ENCODE results near the gene ST3GAL4. TPM values are rescaled to one million over a fixed set of nuclear protein-coding genes. Genes with fewer than 3 reads are reported as not detected.
A peak's percentile ranks its signal among the peaks of the same experiment; 100 is the strongest.

ST3GAL4 gene
- total and polyA plus RNA-seq, 9 of the 15 experiments (the other 6 are each of a cell fraction or from before 2014, with no cell fraction given): 0.27 to 22.9 (median 10.5) TPM

- CTCF ChIA-PET (ENCODE audit: low intra/inter-chr PET ratio): interaction anchor here (0.7 to 1.8 kb wide), 3 partner anchors 40 to 1717 kb away, joined by 3 to 6 read pairs (median 5); no protein-coding TSS in a partner anchor
- H3K9ac ChIP-seq (ENCODE audit: insufficient read depth in 1 of 2, low read depth in 2 of 2, low read length in 2 of 2): peak overlapping the region in 1 of 2 experiments; percentile 18; a peak in 1 of 4 replicates
- H4K20me1 ChIP-seq (replicated peaks; ENCODE audit: control insufficient read depth, insufficient read depth, low read length): peaks cover 12% of the 10 kb centered on the region; the same call in 1 of the 2 replicates
- H2AFZ ChIP-seq (ENCODE audit: low read depth, low read length): 0 out of 2 replicates have a peak overlapping the region, but pooled peaks have one; percentile 19
- intact Hi-C loops (cut with micrococcal nuclease): loop anchor here (1.0 to 10.0 kb wide), 7 partner anchors 40 to 1716 kb away; no protein-coding TSS in a partner anchor
- H3K36me3 ChIP-seq (ENCODE audit: control insufficient read depth, insufficient read depth, low read length): no peaks in the 10 kb centered on the region
- H3K27me3 ChIP-seq (ENCODE audit: control insufficient read depth in 2 of 2, insufficient read depth in 2 of 2, low read length in 2 of 2): peaks cover 4 to 42% of the 10 kb centered on the region in 2 experiments; a peak in 3 of 5 replicates
- no TSS peak for BruUV-seq (replicated peaks)
- no peaks in the 10 kb centered on the region for H3K79me2 ChIP-seq (ENCODE audit: control insufficient read depth, insufficient read depth, low read length)
- POLR2A ChIA-PET: interaction anchor here (0.6 kb wide), 1 partner anchor 910 kb away, joined by 4 read pairs; no protein-coding TSS in a partner anchor
- H3K9me3 ChIP-seq (replicated peaks; ENCODE audit: control insufficient read depth, insufficient read depth, low read depth, low read length): no peaks in the 10 kb centered on the region
- H3K4me3 ChIP-seq: no peak overlapping the region
- H3K4me2 ChIP-seq (ENCODE audit: insufficient read depth, low read length): peak overlapping the region; percentile 23; the same call in 1 of the 2 replicates
- H3K4me1 ChIP-seq (replicated peaks in 1 of 2; ENCODE audit: control insufficient read depth in 2 of 2, insufficient read depth in 2 of 2, low read length in 2 of 2): peaks cover 0 to 4% of the 10 kb centered on the region in 2 experiments; a peak in 4 of 5 replicates
- DNase-seq (ENCODE audit: extremely low read depth in 1 of 4, low spot score in 3 of 4) (peak; percentile 87 to 96 (median 94)), FAIRE-seq (peak; percentile 73), ATAC-seq (peak; percentile 96)
- 7% methylated on average over 21 of the region's 21 CpGs for WGBS (ENCODE audit: insufficient coverage, low coverage, missing lambda C conversion rate)
- H3K27ac ChIP-seq (ENCODE audit: extremely low read depth, low read depth, low read length): no peak overlapping the region
- in situ Hi-C loops (cut with MboI): no loop called here
- H3K9me1 ChIP-seq (ENCODE audit: control insufficient read depth, insufficient read depth, low read length): no peaks in the 10 kb centered on the region
- TF ChIP-seq ZNF57 (CRISPR knock-in tag; IDR thresholded peaks at IDR 0.05) (no peak), ZNF444 (CRISPR knock-in tag; IDR thresholded peaks at IDR 0.05) (no peak), CGGBP1 (CRISPR knock-in tag; IDR thresholded peaks at IDR 0.05) (no peak), CHCHD3 (CRISPR knock-in tag; IDR thresholded peaks at IDR 0.05) (no peak), IFI16 (CRISPR knock-in tag; IDR thresholded peaks at IDR 0.05) (no peak), ZBED1 (IDR thresholded peaks at IDR 0.05) (no peak), ZNF561 (CRISPR knock-in tag; conservative IDR thresholded peaks at IDR 0.05) (no peak), EHMT2 (IDR thresholded peaks at IDR 0.05) (no peak), ZKSCAN8 (CRISPR knock-in tag; IDR thresholded peaks at IDR 0.05) (no peak), CEBPG (CRISPR knock-in tag; IDR thresholded peaks at IDR 0.05) (no peak), CEBPG (tag; conservative IDR thresholded peaks at IDR 0.05 in 1 of 2, IDR thresholded peaks at IDR 0.05 in 1 of 2) (no peak), RAD21 (CRISPR knock-in tag; conservative IDR thresholded peaks at IDR 0.05 in 1 of 2, IDR thresholded peaks at IDR 0.05 in 1 of 2) (peak; percentile 91 to 95), PATZ1 (CRISPR knock-in tag; IDR thresholded peaks at IDR 0.05; ENCODE audit: borderline replicate concordance) (no peak), TEAD1 (CRISPR knock-in tag; IDR thresholded peaks at IDR 0.05) (no peak), TFAP4 (CRISPR knock-in tag; IDR thresholded peaks at IDR 0.05; ENCODE audit: borderline replicate concordance) (no peak; the same call in 1 of the 2 replicates), SREBF2 (CRISPR knock-in tag; IDR thresholded peaks at IDR 0.05) (no peak), CSDE1 (IDR thresholded peaks at IDR 0.05) (no peak), ZKSCAN3 (CRISPR knock-in tag; IDR thresholded peaks at IDR 0.05) (no peak), PHF8 (IDR thresholded peaks at IDR 0.05; ENCODE audit: borderline replicate concordance, low read length) (no peak), BCL6 (CRISPR knock-in tag; IDR thresholded peaks at IDR 0.05) (no peak)
These were observed 85.5 kb downstream of the ST3GAL4 start for GRCh38 chr11:126440792-126441514.

Data from K562 (cell line).